HG03095 (cell line): ENCODE results near the gene EFNA3.
A peak's percentile ranks its signal among the peaks of the same experiment; 100 is the strongest.

Experiments used
- ATAC-seq: cut with Tn5 transposase; IDR thresholded peaks from one replicate; pipeline ENCODE4 v1.9.1; 2021; ENCODE audit warnings: moderate library complexity; ENCODE audit not compliant: unreplicated experiment

Gene EFNA3

GRCh38 chr1:155128755-155129473 is 50.3 kb downstream of the EFNA3 start:
- ATAC-seq, result no peak

GRCh38 chr1:155130272-155131006 is 51.8 kb downstream of the EFNA3 start:
- ATAC-seq, result no peak

- no peak for ATAC-seq
These were observed 52.6 kb downstream of the EFNA3 start for GRCh38 chr1:155131285-155131684.

- ATAC-seq, result no peak
These were observed 53.2 kb downstream of the EFNA3 start for GRCh38 chr1:155131856-155132255.

- no peak for ATAC-seq
These were observed 55.2 kb downstream of the EFNA3 start for GRCh38 chr1:155133799-155134281.

GRCh38 chr1:155134322-155134721 is 55.7 kb downstream of the EFNA3 start:
- ATAC-seq, result no peak

GRCh38 chr1:155134880-155135414 is 56.3 kb downstream of the EFNA3 start:
- no peak for ATAC-seq

GRCh38 chr1:155135415-155136028 is 56.9 kb downstream of the EFNA3 start, which contains the start of gene SLC50A1:
TSS of gene SLC50A1 (plus strand) at chr1:155135852. CDS start at chr1:155135912, 60 bp downstream.
- ATAC-seq, result peak; percentile 57

GRCh38 chr1:155136748-155137147 is 58.1 kb downstream of the EFNA3 start:
- no peak for ATAC-seq
